Central memory CD8-positive, alpha-beta T cell (primary cell): ENCODE data around the gene ARID1A.

Experiments
- ATAC-seq: fragments of 150-1000 bp; cut with Tn5 transposase; replicated peaks from 2 replicates; pipeline ENCODE4 v1.10.0; 2022; ENCODE audit warnings: mild to moderate bottlenecking, moderate FRiP score, moderate number of reproducible peaks; ENCODE audit not compliant: poor library complexity, severe bottlenecking; ENCODE audit errors: extremely low read depth
- DNase-seq, 2 donors: peaks; one replicate each; pipeline ENCODE4 v3.0.0; 2021; ENCODE audit warnings: low spot score in 2 of 2
- H3K27ac Mint-ChIP-seq: one replicate; pipeline ENCODE4 v1.8.0; 2022; ENCODE audit warnings: low read depth, mild to moderate bottlenecking, moderate library complexity, mixed read lengths
- H3K27me3 Mint-ChIP-seq: one replicate; pipeline ENCODE4 v1.8.0; 2022; ENCODE audit warnings: mixed read lengths
- H3K36me3 Mint-ChIP-seq: one replicate; pipeline ENCODE4 v1.8.0; 2022; ENCODE audit warnings: mild to moderate bottlenecking, moderate library complexity, mixed read lengths; ENCODE audit not compliant: insufficient read depth
- H3K4me1 Mint-ChIP-seq: one replicate; pipeline ENCODE4 v1.8.0; 2022; ENCODE audit warnings: mixed read lengths
- H3K4me3 Mint-ChIP-seq: one replicate; pipeline ENCODE4 v1.8.0; 2022; ENCODE audit warnings: mild to moderate bottlenecking, moderate library complexity, mixed read lengths
- H3K9me3 Mint-ChIP-seq: one replicate; pipeline ENCODE4 v1.8.0; 2022; ENCODE audit warnings: mixed read lengths

Gene ARID1A

DNA sequence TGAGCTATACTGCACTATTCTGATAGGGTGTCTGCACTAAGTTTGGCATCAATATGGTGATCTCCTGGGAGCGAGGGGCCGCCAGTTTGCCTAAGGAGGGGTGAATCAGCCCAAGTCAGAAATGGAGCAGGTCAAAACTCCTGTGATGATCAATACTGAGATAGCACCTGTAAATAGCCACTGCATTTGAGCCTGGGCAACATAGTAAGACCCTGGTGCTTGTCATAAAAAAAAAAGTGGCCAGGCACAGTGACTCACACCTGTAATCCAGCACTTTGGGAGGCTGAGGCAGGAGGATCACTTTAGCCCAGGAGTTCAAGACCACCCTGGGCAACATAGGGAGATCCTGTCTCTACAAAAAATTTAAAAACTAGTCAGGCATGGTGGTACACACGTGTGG is 119.1 kb downstream of the ARID1A start:
- DNase-seq, result no peak
- Mint-ChIP-seq H3K27me3 (no peaks in the 10 kb centered on the region), H3K36me3 (no peaks in the 10 kb centered on the region), H3K4me3 (no peak overlapping the region), H3K4me1 (peaks cover 15% of the 10 kb centered on the region), H3K27ac (no peak overlapping the region), H3K9me3 (no peaks in the 10 kb centered on the region)
- ATAC-seq, result no peak

DNA sequence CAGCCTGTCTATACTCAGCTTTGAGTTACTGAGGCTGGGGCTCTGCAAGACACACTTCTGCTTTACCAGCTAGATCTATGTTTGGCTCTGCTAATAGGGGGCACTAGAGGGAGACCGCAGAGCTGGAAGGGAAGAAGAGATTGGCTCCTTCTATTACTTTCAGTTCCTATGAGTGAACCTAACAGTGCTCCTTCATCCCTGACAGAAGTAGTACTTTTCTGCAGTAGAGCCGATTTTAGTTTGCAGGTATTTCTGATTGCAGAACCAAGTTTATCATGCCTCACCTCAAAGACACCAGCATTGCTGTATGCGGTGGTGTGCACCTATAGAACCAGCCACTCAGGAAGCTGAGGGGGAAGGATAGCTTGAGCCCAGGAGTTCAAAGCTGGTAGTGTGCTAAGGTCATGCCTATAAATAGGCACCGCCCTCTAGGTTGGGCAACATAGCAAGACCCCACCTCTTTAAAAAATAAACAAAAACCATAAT is 125.0 kb downstream of the ARID1A start:
- Mint-ChIP-seq H3K4me1 (peaks cover 19% of the 10 kb centered on the region), H3K4me3 (peak overlapping the region; percentile 54)

DNA sequence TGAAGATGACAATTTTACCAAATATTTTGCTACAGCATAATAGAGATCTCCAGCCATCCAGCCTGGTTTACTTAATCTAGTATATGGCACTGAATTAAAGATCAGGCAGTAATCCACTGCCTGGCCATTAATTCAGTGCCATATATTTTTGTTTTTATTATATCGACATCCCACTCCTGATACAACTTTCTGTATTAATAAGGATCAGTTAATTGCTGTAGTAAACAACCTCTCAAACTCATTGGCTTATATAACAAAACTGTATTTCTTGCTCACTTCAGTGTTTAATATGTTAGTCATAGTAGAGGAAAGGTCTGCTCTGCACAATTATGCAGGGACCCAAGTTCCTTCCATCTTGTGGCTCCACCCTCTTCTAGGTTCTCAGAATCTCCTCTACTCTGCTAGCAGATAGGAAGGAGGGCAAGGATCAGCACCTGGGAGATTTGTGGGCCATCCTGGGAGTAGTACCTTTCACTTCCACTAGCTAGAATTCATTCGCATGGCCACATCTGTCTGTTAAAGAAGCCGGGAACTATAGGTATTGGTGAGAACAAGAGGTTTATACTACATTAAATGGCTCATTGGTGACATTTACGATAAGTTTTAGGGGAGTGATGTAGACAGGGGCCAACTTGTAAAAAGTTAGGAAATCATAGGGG is 127.1 kb downstream of the ARID1A start:
- DNase-seq (no peak), ATAC-seq (no peak)
- Mint-ChIP-seq H3K4me1 (peaks cover 27% of the 10 kb centered on the region), H3K4me3 (no peak overlapping the region), H3K9me3 (no peaks in the 10 kb centered on the region), H3K36me3 (peaks cover 10% of the 10 kb centered on the region), H3K27me3 (no peaks in the 10 kb centered on the region), H3K27ac (no peak overlapping the region)

More for the DNA sequence above, 125.0 kb downstream of the ARID1A start:
- peak overlapping the region; percentile 81 for H3K27ac Mint-ChIP-seq
- no peaks in the 10 kb centered on the region for H3K9me3 Mint-ChIP-seq
- H3K27me3 Mint-ChIP-seq, result no peaks in the 10 kb centered on the region
- ATAC-seq, result peak; percentile 97
- DNase-seq, result peak in 1 of 2 donors; percentile 37
- H3K36me3 Mint-ChIP-seq, result no peaks in the 10 kb centered on the region

DNA sequence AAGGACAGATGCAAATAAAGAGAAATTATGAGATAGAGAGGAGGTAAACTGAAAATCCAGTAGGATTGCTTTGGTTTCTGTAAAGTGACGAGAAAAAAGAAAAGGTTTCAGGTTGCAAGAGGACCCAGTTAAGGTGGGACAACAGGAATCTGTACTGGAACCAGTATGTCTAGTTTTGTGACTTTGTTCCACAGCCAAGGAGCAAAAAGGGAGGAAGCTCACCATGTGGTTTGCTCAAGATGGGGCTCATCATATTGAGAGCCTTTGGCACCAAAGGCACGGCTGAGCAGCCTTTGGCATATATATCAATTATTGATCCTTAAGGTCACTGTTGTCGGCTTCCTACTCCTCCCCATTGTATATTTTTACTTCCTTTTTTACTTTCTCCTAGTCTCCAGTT is 128.9 kb downstream of the ARID1A start:
- DNase-seq (no peak), ATAC-seq (no peak)
- no peak overlapping the region for H3K4me3 Mint-ChIP-seq
- peaks cover 11% of the 10 kb centered on the region for H3K36me3 Mint-ChIP-seq
- H3K4me1 Mint-ChIP-seq, result peaks cover 45% of the 10 kb centered on the region
- H3K27me3 Mint-ChIP-seq, result no peaks in the 10 kb centered on the region
- peak overlapping the region; percentile 88 for H3K27ac Mint-ChIP-seq
- no peaks in the 10 kb centered on the region for H3K9me3 Mint-ChIP-seq

DNA sequence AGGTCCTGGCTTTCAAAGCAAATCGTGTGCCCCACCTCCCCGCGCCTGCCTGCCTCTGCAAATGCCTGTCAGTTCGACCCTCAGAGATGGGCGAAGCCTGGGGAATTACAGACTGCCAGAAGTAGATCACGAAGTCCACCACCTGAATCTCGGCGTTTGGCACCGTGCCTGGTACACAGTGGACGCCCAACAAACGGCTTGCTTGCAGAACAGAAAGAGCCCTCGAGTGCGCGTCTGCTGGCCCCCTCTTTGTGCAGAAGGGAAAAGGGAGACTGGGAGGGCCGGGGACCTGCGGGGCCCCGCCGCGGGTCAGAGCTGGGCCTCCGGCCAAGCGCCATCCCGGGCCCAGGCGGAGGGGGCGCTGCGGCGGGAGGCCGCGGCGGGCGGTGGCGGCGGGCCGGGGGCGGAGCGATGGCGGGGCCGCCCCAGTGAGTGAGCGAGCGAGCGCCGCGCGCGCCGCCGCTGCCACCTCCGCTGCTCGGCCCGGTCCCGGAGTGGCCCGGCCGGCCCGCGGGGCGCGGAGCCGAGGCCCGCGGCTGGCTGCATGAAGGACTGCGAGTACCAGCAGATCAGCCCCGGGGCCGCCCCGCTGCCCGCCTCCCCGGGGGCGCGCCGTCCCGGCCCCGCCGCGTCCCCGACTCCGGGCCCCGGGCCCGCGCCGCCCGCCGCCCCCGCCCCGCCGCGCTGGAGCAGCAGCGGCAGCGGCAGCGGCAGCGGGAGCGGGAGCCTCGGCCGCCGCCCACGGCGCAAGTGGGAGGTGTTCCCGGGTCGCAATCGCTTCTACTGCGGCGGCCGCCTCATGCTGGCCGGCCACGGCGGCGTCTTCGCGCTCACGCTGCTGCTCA is 130.7 kb downstream of the ARID1A start, which contains the start of gene ZDHHC18:
Gene ZDHHC18 (plus strand): TSS at position 428 of the 845 bp plus-strand sequence. CDS start 117 bp downstream, at position 545.
- no peaks in the 10 kb centered on the region for H3K9me3 Mint-ChIP-seq
- peak within 1 kb of the TSS; percentile 93 for H3K4me3 Mint-ChIP-seq
- peaks cover 11% of the 10 kb centered on the region for H3K36me3 Mint-ChIP-seq
- peak; percentile 56 for DNase-seq
- H3K27ac Mint-ChIP-seq, result peak within 1 kb of the TSS; percentile 96
- H3K4me1 Mint-ChIP-seq, result peaks cover 44% of the 10 kb centered on the region
- no peaks in the 10 kb centered on the region for H3K27me3 Mint-ChIP-seq
- peak; percentile 85 for ATAC-seq

DNA sequence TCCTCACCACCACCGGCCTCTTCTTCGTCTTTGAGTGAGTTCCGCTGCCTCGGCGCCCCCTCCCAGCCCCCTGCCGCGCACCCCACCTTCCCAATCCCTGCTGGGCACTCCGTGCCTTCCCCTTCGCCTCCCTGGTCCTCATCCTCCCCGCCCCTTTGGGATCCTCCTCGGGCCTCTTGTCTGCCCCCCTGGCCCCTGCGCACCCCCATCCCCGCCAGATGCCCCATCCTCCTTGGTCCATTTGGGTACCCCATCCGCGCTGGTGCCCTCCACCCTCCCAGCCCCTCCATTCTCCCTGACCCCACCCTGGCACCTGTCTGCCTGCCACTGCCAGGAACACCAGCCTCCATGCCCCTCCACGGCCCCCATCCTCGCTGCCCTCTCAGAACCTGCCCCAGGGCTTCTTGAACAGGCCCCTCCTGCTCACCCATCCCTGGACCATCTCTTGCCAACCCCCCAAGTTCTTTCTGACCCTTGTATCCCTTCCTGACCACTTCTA is 131.3 kb downstream of the ARID1A start:
- Mint-ChIP-seq H3K36me3 (peaks cover 12% of the 10 kb centered on the region), H3K4me3 (peak overlapping the region; percentile 89), H3K4me1 (peaks cover 51% of the 10 kb centered on the region), H3K27ac (peak overlapping the region; percentile 96), H3K27me3 (no peaks in the 10 kb centered on the region), H3K9me3 (no peaks in the 10 kb centered on the region)
- no peak for ATAC-seq
- no peak for DNase-seq

DNA sequence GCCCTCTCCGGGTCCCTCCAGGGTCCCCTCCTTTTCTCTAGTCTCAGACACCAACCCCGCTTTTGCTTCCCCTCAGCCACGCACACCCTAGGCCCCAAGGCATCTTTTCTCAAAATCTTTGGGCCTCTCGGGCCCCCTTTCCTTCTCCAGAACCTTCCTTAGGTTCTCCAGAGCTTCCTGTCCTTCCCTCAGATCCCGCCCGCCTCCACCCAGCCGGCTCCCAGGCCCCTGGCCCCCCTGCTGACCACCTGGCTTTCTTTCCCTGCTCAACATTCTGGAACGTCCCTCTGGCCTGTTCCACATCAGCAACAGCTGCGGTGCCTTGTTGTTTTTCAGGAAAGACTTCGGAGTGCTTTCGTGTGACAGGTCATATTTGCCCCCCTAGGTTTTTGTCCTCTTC is 131.8 kb downstream of the ARID1A start:
- DNase-seq (no peak), ATAC-seq (no peak)
- peak overlapping the region; percentile 96 for H3K27ac Mint-ChIP-seq
- H3K36me3 Mint-ChIP-seq, result peaks cover 14% of the 10 kb centered on the region
- no peaks in the 10 kb centered on the region for H3K27me3 Mint-ChIP-seq
- H3K4me1 Mint-ChIP-seq, result peaks cover 56% of the 10 kb centered on the region
- H3K9me3 Mint-ChIP-seq, result no peaks in the 10 kb centered on the region
- H3K4me3 Mint-ChIP-seq, result peak overlapping the region; percentile 89

DNA sequence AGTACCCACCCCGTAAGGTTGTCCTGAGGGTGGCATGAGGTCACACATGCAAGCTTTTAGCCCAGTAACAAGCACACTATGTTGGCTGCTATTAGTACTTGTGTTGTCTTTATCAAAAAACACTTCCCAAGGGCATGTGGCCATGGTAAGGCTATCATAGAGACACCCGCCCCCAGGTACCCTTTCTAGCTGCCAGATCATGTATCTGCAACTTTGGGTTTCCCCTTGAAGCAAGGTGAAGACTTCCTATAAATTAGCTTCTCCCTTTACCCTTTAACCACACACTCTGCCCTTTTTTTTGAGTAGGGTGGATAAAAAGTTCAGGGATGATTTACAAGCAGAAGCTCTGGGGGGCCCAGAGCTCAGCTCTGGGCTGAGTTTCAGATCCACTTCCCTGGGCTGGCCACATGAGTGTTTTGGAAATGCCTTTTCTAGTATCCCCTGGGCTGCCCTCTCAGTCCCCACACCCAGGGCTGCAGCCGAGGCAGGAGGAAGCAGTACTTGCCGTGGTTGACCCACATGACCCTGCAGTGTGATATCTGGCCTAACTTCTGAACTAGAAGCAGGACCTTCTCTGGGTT is 132.7 kb downstream of the ARID1A start:
- H3K4me3 Mint-ChIP-seq, result peak overlapping the region; percentile 89
- H3K36me3 Mint-ChIP-seq, result peaks cover 22% of the 10 kb centered on the region
- H3K4me1 Mint-ChIP-seq, result peaks cover 64% of the 10 kb centered on the region
- peak overlapping the region; percentile 96 for H3K27ac Mint-ChIP-seq
- H3K27me3 Mint-ChIP-seq, result no peaks in the 10 kb centered on the region
- DNase-seq (no peak), ATAC-seq (no peak)
- H3K9me3 Mint-ChIP-seq, result no peaks in the 10 kb centered on the region

DNA sequence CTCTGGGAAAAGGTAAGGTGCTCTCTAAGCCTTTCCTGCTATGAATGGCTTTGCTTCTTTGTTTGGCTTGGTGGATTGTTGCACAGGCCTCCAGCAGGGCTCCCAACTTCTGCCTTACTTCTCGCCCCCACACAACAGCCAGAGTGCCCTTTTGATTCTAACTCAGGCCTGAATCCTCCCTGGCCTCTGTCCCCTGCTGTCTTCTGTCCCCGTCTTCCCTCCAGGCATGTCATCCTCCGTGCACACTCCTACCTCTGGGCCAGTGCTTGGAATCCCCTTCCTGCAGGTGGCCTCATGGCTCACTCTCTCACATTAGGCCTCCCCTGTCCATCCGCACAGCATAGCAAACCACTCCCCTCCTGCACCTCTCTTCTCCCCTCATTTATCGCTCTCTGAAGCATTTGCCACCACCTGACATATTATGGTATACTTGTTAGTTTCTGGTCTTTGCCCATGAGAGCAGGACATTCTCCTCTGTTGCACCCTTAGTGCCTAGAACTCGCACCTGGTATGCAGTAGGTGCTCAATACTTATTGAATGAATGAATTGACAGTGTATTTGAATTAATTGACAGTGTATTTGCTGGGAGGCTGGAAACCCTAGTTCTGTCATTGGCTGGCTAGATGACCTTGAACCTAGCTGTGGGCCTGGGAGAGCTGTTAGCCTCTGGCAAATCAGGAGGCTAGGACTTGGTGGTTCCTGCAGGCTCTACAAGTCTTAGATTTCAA is 133.5 kb downstream of the ARID1A start:
- Mint-ChIP-seq H3K4me3 (peak overlapping the region; percentile 89), H3K9me3 (no peaks in the 10 kb centered on the region), H3K36me3 (peaks cover 29% of the 10 kb centered on the region), H3K4me1 (peaks cover 73% of the 10 kb centered on the region), H3K27me3 (no peaks in the 10 kb centered on the region), H3K27ac (peak overlapping the region; percentile 100)
- ATAC-seq, result no peak
- no peak for DNase-seq

DNA sequence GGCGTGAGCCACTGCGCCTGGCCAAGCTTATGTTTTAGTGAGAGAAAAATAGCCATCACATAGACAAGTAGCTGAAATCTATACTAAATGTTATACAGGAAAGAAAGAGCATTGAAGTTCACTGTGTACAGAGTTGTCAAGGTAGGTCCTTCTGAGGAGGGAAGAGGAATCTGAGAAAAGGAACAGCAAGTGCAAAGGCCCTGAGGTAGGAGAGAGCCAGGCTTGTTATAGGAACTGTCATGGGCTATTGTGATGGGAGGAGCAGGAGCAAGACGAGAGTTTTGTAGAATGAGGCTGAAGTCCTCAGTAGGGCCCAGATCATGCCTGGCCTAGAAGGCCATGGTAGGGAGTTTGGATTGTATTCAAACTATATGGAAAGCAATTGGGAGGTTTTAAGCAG is 135.2 kb downstream of the ARID1A start:
- H3K9me3 Mint-ChIP-seq, result no peaks in the 10 kb centered on the region
- H3K4me1 Mint-ChIP-seq, result peaks cover 76% of the 10 kb centered on the region
- ATAC-seq (no peak), DNase-seq (no peak)
- no peak overlapping the region for H3K4me3 Mint-ChIP-seq
- peaks cover 37% of the 10 kb centered on the region for H3K36me3 Mint-ChIP-seq
- no peaks in the 10 kb centered on the region for H3K27me3 Mint-ChIP-seq
- peak overlapping the region; percentile 100 for H3K27ac Mint-ChIP-seq
